ENCODE results near the gene C4orf50. TPM values are rescaled to one million over a fixed set of nuclear protein-coding genes. Genes with fewer than 3 reads are reported as not detected.

The C4orf50 gene
- total and polyA plus RNA-seq, 2 of the 13 experiments (the other 11 are each of a cell fraction or from before 2014, with no cell fraction given) = not detected

DNA sequence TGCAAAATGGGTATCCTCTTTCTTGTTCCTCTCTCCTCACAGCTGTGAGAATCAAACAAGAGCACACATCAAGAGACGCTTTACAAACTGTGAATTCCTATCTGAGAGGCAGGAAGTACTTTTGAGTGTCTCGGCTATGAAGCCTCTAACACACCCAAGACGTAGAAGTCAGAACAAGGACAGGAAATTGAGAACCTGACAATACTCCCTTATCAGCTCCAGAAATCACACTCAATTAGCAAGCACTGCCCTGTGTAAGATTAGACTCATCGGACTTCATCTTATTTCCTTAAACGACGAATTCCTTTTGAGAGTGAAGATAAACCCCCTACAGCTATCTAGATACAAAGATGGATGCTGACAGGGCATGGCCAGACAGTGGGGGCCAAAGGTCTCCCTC is 74.7 kb downstream of the C4orf50 start:
- no peak for DNase-seq (ENCODE audit: low spot score)

DNA sequence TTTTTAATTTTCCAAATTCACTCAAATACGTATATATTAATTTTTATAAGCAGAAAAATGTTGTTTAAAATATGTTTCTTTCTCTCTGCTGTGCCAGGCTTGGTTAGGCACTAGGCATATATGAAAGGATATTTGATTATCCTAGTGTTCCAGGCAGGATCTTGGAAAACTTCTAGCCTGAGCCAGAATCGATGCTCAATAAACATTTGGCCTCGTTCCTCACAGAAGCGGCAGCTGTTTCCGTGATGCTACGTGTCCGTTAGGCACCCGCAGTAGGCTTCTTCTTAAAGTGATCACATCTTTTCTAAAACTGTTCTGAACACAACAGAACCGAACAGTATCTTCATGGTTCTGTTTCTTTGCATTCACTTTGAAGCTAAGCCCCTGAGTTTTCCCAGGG is 75.3 kb downstream of the C4orf50 start:
- ATAC-seq = no peak
- H2AFZ ChIP-seq (ENCODE audit: low read length) = no peak overlapping the region
- ChIA-PET CTCF (ENCODE audit: low intra/inter-chr PET ratio, low total read pairs) (no interaction called here), POLR2A (no interaction called here)
- FAIRE-seq = no peak
- no peaks in the 10 kb centered on the region for H3K9me3 ChIP-seq (ENCODE audit: low read length)
- H3K9ac ChIP-seq (ENCODE audit: insufficient read depth, low read depth, low read length) = no peak overlapping the region
- H3K36me3 ChIP-seq (replicated peaks in 1 of 2; ENCODE audit: control insufficient read depth in 1 of 2, insufficient read depth in 2 of 2, low read length in 2 of 2) = no peaks in the 10 kb centered on the region
- peaks cover under 1 to 29% of the 10 kb centered on the region in 2 experiments; a peak in 3 of 5 replicates for H3K27me3 ChIP-seq (ENCODE audit: control insufficient read depth in 1 of 2, insufficient read depth in 2 of 2, low read length in 2 of 2)
- in situ Hi-C loops (cut with HindIII; ENCODE audit: extremely low pct_ligation_motif_present, low pct_unique_long_range_greater_than_20kb) = no loop called here
- 3% methylated on average over 9 of the region's 9 CpGs for WGBS (ENCODE audit: low lambda C conversion rate)
- H3K4me3 ChIP-seq (replicated peaks in 1 of 3; ENCODE audit: insufficient read depth in 1 of 3, low read depth in 2 of 3, low read length in 3 of 3) = no peak overlapping the region
- no peaks in the 10 kb centered on the region for H3K79me2 ChIP-seq (ENCODE audit: insufficient read depth, low read length)
- H3K4me2 ChIP-seq (ENCODE audit: low read depth, low read length) = no peak overlapping the region
- intact Hi-C loops (cut with micrococcal nuclease; ENCODE audit: unreplicated experiment) = no loop called here
- H3K4me1 ChIP-seq (ENCODE audit: insufficient read depth, low read length) = no peaks in the 10 kb centered on the region
- no TSS peak for BruUV-seq (replicated peaks)
- no peak for DNase-seq (ENCODE audit: low spot score)
- H4K20me1 ChIP-seq (ENCODE audit: insufficient read depth, low read length) = no peaks in the 10 kb centered on the region
- no peak overlapping the region for H3K27ac ChIP-seq (ENCODE audit: extremely low read length, insufficient read depth, low read length)
- TF ChIP-seq ZNF451 (CRISPR knock-in tag; IDR thresholded peaks at IDR 0.05) = no peak
- TF ChIP-seq GATAD2A (CRISPR knock-in tag; IDR thresholded peaks at IDR 0.05) = no peak
- TF ChIP-seq ZNF33A (CRISPR knock-in tag; IDR thresholded peaks at IDR 0.05; ENCODE audit: borderline replicate concordance) = no peak
- TF ChIP-seq ZNF605 (CRISPR knock-in tag; IDR thresholded peaks at IDR 0.05) = no peak
- no peak for TF ChIP-seq ZNF343 (CRISPR knock-in tag; IDR thresholded peaks at IDR 0.05)
- TF ChIP-seq SIN3B (IDR thresholded peaks at IDR 0.05; ENCODE audit: low read length) = no peak
- TF ChIP-seq, protein P1, sequence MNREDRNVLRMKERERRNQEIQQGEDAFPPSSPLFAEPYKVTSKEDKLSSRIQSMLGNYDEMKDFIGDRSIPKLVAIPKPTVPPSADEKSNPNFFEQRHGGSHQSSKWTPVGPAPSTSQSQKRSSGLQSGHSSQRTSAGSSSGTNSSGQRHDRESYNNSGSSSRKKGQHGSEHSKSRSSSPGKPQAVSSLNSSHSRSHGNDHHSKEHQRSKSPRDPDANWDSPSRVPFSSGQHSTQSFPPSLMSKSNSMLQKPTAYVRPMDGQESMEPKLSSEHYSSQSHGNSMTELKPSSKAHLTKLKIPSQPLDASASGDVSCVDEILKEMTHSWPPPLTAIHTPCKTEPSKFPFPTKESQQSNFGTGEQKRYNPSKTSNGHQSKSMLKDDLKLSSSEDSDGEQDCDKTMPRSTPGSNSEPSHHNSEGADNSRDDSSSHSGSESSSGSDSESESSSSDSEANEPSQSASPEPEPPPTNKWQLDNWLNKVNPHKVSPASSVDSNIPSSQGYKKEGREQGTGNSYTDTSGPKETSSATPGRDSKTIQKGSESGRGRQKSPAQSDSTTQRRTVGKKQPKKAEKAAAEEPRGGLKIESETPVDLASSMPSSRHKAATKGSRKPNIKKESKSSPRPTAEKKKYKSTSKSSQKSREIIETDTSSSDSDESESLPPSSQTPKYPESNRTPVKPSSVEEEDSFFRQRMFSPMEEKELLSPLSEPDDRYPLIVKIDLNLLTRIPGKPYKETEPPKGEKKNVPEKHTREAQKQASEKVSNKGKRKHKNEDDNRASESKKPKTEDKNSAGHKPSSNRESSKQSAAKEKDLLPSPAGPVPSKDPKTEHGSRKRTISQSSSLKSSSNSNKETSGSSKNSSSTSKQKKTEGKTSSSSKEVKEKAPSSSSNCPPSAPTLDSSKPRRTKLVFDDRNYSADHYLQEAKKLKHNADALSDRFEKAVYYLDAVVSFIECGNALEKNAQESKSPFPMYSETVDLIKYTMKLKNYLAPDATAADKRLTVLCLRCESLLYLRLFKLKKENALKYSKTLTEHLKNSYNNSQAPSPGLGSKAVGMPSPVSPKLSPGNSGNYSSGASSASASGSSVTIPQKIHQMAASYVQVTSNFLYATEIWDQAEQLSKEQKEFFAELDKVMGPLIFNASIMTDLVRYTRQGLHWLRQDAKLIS (CRISPR knock-in tag; IDR thresholded peaks at IDR 0.05) = no peak
- TF ChIP-seq NFYB (CRISPR knock-in tag; IDR thresholded peaks at IDR 0.05) = no peak
- no peak for TF ChIP-seq HNRNPLL (IDR thresholded peaks at IDR 0.05; ENCODE audit: low read depth, low read length, poor library complexity, severe bottlenecking)
- TF ChIP-seq HDAC6 (IDR thresholded peaks at IDR 0.05; ENCODE audit: low read depth, low read length) = no peak
- TF ChIP-seq, protein P2, sequence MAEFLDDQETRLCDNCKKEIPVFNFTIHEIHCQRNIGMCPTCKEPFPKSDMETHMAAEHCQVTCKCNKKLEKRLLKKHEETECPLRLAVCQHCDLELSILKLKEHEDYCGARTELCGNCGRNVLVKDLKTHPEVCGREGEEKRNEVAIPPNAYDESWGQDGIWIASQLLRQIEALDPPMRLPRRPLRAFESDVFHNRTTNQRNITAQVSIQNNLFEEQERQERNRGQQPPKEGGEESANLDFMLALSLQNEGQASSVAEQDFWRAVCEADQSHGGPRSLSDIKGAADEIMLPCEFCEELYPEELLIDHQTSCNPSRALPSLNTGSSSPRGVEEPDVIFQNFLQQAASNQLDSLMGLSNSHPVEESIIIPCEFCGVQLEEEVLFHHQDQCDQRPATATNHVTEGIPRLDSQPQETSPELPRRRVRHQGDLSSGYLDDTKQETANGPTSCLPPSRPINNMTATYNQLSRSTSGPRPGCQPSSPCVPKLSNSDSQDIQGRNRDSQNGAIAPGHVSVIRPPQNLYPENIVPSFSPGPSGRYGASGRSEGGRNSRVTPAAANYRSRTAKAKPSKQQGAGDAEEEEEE (CRISPR knock-in tag; IDR thresholded peaks at IDR 0.05; ENCODE audit: borderline replicate concordance) = no peak
- TF ChIP-seq NFKB2 (CRISPR knock-in tag; IDR thresholded peaks at IDR 0.05; ENCODE audit: borderline replicate concordance) = no peak

More for the DNA sequence above, 74.7 kb downstream of the C4orf50 start:
- ATAC-seq (no peak), FAIRE-seq (no peak)
- in situ Hi-C loops (cut with HindIII; ENCODE audit: extremely low pct_ligation_motif_present, low pct_unique_long_range_greater_than_20kb) = no loop called here
- Histone ChIP-seq H3K4me3 (replicated peaks in 1 of 3; ENCODE audit: insufficient read depth in 1 of 3, low read depth in 2 of 3, low read length in 3 of 3) (no peak overlapping the region), H3K36me3 (replicated peaks in 1 of 2; ENCODE audit: control insufficient read depth in 1 of 2, insufficient read depth in 2 of 2, low read length in 2 of 2) (no peaks in the 10 kb centered on the region), H3K79me2 (ENCODE audit: insufficient read depth, low read length) (no peaks in the 10 kb centered on the region), H3K9me3 (ENCODE audit: low read length) (no peaks in the 10 kb centered on the region), H3K9ac (ENCODE audit: insufficient read depth, low read depth, low read length) (no peak overlapping the region), H3K27me3 (ENCODE audit: control insufficient read depth in 1 of 2, insufficient read depth in 2 of 2, low read length in 2 of 2) (peaks cover 2 to 32% of the 10 kb centered on the region in 2 experiments; a peak in 4 of 5 replicates), H3K4me1 (ENCODE audit: insufficient read depth, low read length) (no peaks in the 10 kb centered on the region), H4K20me1 (ENCODE audit: insufficient read depth, low read length) (no peaks in the 10 kb centered on the region), H2AFZ (ENCODE audit: low read length) (no peak overlapping the region), H3K27ac (ENCODE audit: extremely low read length, insufficient read depth, low read length) (no peak overlapping the region), H3K4me2 (ENCODE audit: low read depth, low read length) (no peak overlapping the region)
- no TSS peak for BruUV-seq (replicated peaks)
- TF ChIP-seq HDAC6 (IDR thresholded peaks at IDR 0.05; ENCODE audit: low read depth, low read length) = no peak
- intact Hi-C loops (cut with micrococcal nuclease; ENCODE audit: unreplicated experiment) = no loop called here
- CTCF ChIA-PET (ENCODE audit: low intra/inter-chr PET ratio, low total read pairs) = no interaction called here
- WGBS (ENCODE audit: low lambda C conversion rate) = 36% methylated on average over 5 of the region's 6 CpGs
- POLR2A ChIA-PET = no interaction called here

Measured in HepG2 (cell line).